ENCODE data around the gene UBE2A.

UBE2A gene

DNA sequence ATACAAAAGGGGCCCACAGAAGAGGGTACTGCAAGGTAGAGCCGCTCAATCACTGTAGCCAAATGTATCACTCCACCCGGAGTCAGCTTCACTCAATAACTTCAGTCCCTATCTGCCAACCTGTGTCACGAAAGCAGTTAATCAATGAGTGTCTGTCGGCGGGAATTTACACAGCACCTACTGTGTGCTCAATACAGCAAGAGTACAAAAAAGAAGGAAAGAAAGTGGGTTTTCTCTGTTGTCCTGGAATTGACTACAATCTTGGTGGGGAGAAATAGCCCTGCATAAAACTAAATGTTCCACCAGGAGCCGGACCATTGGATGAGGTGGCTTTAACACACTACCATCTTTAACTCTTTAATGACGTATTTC, 32.6 kb downstream of the UBE2A start:
- no peak for TF ChIP-seq CTCF (IDR thresholded peaks at IDR 0.05; ENCODE audit: borderline replicate concordance, control extremely low read depth, extremely low read depth, insufficient read depth, missing control alignments)
- in situ Hi-C loops (cut with MboI; ENCODE audit: low sequenced_read_pairs, unreplicated experiment), result no loop called here
- no peak for DNase-seq (ENCODE audit: low spot score)

- no peak for TF ChIP-seq CTCF (IDR thresholded peaks at IDR 0.05; ENCODE audit: borderline replicate concordance, control extremely low read depth, extremely low read depth, insufficient read depth, missing control alignments)
- DNase-seq (ENCODE audit: low spot score), result no peak
- in situ Hi-C loops (cut with MboI; ENCODE audit: low sequenced_read_pairs, unreplicated experiment), result loop anchor here (10.0 kb wide), 1 partner anchor 110 kb away; no protein-coding TSS in a partner anchor
Observed at GRCh38 chrX:119614776-119615175, 40.4 kb downstream of the UBE2A start.

GRCh38 chrX:119617517-119618164, 43.3 kb downstream of the UBE2A start:
- TF ChIP-seq CTCF (IDR thresholded peaks at IDR 0.05; ENCODE audit: borderline replicate concordance, control extremely low read depth, extremely low read depth, insufficient read depth, missing control alignments), result no peak
- in situ Hi-C loops (cut with MboI; ENCODE audit: low sequenced_read_pairs, unreplicated experiment), result loop anchor here (10.0 kb wide), 1 partner anchor 107 kb away; no protein-coding TSS in a partner anchor
- no peak for DNase-seq (ENCODE audit: low spot score)

DNA sequence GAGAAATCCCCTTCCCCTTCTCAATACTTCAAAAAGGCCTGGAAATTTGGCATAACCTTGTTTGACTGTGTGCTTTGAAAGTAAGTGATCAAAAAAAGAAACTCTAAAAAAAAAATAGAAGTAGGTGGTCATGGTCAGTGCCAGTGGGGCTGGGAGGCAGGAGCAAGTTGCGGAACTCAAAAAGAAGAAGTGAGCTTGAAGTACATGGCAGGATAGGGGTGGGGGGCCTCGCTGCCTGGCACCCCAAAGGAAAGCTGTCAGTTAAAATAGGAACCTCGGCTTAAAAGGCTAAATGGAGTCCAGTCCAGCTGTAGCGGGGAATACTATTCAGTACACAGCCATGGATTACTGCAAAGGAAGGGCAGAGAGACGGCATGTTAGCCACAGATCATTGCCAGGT, 44.1 kb downstream of the UBE2A start:
- no peak for DNase-seq (ENCODE audit: low spot score)
- no peak for TF ChIP-seq CTCF (IDR thresholded peaks at IDR 0.05; ENCODE audit: borderline replicate concordance, control extremely low read depth, extremely low read depth, insufficient read depth, missing control alignments)
- in situ Hi-C loops (cut with MboI; ENCODE audit: low sequenced_read_pairs, unreplicated experiment), result loop anchor here (10.0 kb wide), 1 partner anchor 106 kb away; no protein-coding TSS in a partner anchor

- DNase-seq (ENCODE audit: low spot score), result no peak
- no peak for TF ChIP-seq CTCF (IDR thresholded peaks at IDR 0.05; ENCODE audit: borderline replicate concordance, control extremely low read depth, extremely low read depth, insufficient read depth, missing control alignments)
- in situ Hi-C loops (cut with MboI; ENCODE audit: low sequenced_read_pairs, unreplicated experiment), result no loop called here
Observed at GRCh38 chrX:119622356-119623232, 48.2 kb downstream of the UBE2A start.

- in situ Hi-C loops (cut with MboI; ENCODE audit: low sequenced_read_pairs, unreplicated experiment), result no loop called here
- no peak for TF ChIP-seq CTCF (IDR thresholded peaks at IDR 0.05; ENCODE audit: borderline replicate concordance, control extremely low read depth, extremely low read depth, insufficient read depth, missing control alignments)
- no peak for DNase-seq (ENCODE audit: low spot score)
Observed at GRCh38 chrX:119624417-119624816, 50.1 kb downstream of the UBE2A start.
